ENCODE measurements around the gene ITGB1.

The ITGB1 gene

DNA sequence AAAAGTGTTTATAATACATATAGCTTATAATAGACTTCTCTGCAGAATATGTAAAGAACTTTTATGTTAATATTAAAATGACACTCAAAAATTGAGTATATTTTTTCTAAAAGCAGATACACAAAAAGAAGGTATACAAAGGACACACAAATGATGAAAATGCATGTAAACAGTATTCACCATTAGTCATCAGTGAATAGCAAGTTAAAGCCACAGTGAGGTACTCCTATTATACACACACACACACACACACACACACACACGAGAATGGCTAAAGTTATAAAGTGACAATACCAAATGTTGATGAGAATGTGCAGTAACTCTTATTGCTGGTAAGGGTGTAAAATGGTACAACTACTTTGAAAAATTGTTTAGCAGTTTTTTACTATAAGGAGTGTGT lies 92.9 kb downstream of the ITGB1 start:
- no peak for DNase-seq

GRCh38 chr10:32854435-32854834 lies 103.6 kb downstream of the ITGB1 start:
- DNase-seq: no peak

GRCh38 chr10:32851301-32851700 lies 106.7 kb downstream of the ITGB1 start:
- no peak for DNase-seq
